ENCODE measurements around the gene KLHL17. TPM values are rescaled to one million over a fixed set of nuclear protein-coding genes. Genes with fewer than 3 reads are reported as not detected.

Gene KLHL17
- total RNA-seq, 2 donors from 2014 or later: 10.9 to 24.5 TPM

GRCh38 chr1:1013105-1013921, 52.9 kb downstream of the KLHL17 start, which contains the start of gene ISG15:
Gene ISG15 (plus strand): TSS chr1:1013497. CDS start chr1:1013574, 77 bp downstream.
- intact Hi-C loops (cut with DNase I): no loop called here
- no peaks in the 10 kb centered on the region for H3K9me3 ChIP-seq
- peak within 1 kb of the TSS; percentile 83 to 85 for H3K27ac ChIP-seq
- peaks cover 7% of the 10 kb centered on the region for H3K4me1 ChIP-seq (replicated peaks)
- 4% methylated on average over 30 of the region's 30 CpGs for WGBS
- H3K27me3 ChIP-seq (replicated peaks; ENCODE audit: insufficient read depth): no peaks in the 10 kb centered on the region
- peak within 1 kb of the TSS; percentile 48 to 53 for H3K4me3 ChIP-seq
- peak; percentile 87 for DNase-seq (ENCODE audit: low spot score)
- no peaks in the 10 kb centered on the region for H3K36me3 ChIP-seq
- TF ChIP-seq CTCF (IDR thresholded peaks at IDR 0.05): peak in 2 of 4 experiments; percentile 8 to 11
- TF ChIP-seq POLR2AphosphoS5 (IDR thresholded peaks at IDR 0.05): peak; percentile 99
- TF ChIP-seq POLR2A (IDR thresholded peaks at IDR 0.05): peak; percentile 92

- DNase-seq (ENCODE audit: low spot score): no peak
- Histone ChIP-seq H3K4me1 (replicated peaks) (peaks cover 7% of the 10 kb centered on the region), H3K36me3 (no peaks in the 10 kb centered on the region), H3K4me3 (peak overlapping the region; percentile 48 to 53), H3K9me3 (no peaks in the 10 kb centered on the region), H3K27ac (peak overlapping the region; percentile 83 to 85), H3K27me3 (replicated peaks; ENCODE audit: insufficient read depth) (no peaks in the 10 kb centered on the region)
- intact Hi-C loops (cut with DNase I): no loop called here
- TF ChIP-seq POLR2AphosphoS5 (IDR thresholded peaks at IDR 0.05) (no peak), POLR2A (IDR thresholded peaks at IDR 0.05) (no peak), CTCF (IDR thresholded peaks at IDR 0.05) (no peak)
- WGBS: 68% methylated on average over 37 of the region's 41 CpGs
Observed at GRCh38 chr1:1013922-1014648, 53.7 kb downstream of the KLHL17 start.

GRCh38 chr1:1014799-1015681, 54.7 kb downstream of the KLHL17 start:
- no peak overlapping the region for H3K4me3 ChIP-seq
- H3K4me1 ChIP-seq (replicated peaks): peaks cover 7% of the 10 kb centered on the region
- H3K36me3 ChIP-seq: no peaks in the 10 kb centered on the region
- intact Hi-C loops (cut with DNase I): no loop called here
- DNase-seq (ENCODE audit: low spot score): no peak
- peak in 1 of 4 experiments; percentile 8 for TF ChIP-seq CTCF (IDR thresholded peaks at IDR 0.05)
- TF ChIP-seq POLR2AphosphoS5 (IDR thresholded peaks at IDR 0.05): no peak
- TF ChIP-seq POLR2A (IDR thresholded peaks at IDR 0.05): no peak
- no peaks in the 10 kb centered on the region for H3K27me3 ChIP-seq (replicated peaks; ENCODE audit: insufficient read depth)
- H3K27ac ChIP-seq: no peak overlapping the region
- H3K9me3 ChIP-seq: no peaks in the 10 kb centered on the region
- WGBS: 84% methylated on average over 18 of the region's 20 CpGs

Small RNA genes within 50 kb of the gene (small RNA-seq; reads per million reads assigned to genes)
- gene AL645608.3: 0 reads per million in 2 donors
- gene AL645608.4: 0 reads per million in 2 donors

Other genes with a start within 250 kb of the KLHL17 start
- gene SAMD11, start 36.7 kb upstream of the KLHL17 start, total RNA-seq: 10 to 100 TPM in 1 of 2 donors, 1 to 10 TPM in 1; 4.5 to 61.6 TPM
- gene NOC2L, start 1.3 kb upstream of the KLHL17 start, total RNA-seq: 10 to 100 TPM; 43.2 to 65.5 TPM
- gene PLEKHN1, start 5.9 kb downstream of the KLHL17 start, total RNA-seq: 1 to 10 TPM; 1.4 to 6.4 TPM
- gene PERM1, start 21.5 kb downstream of the KLHL17 start, total RNA-seq: 1 to 10 TPM in 1 of 2 donors, under 1 TPM in 1; 0.80 to 3.9 TPM
- gene HES4, start 39.5 kb downstream of the KLHL17 start, total RNA-seq: 10 to 100 TPM; 45.8 to 82.6 TPM
- 10 to 100 TPM; 22.3 to 27.2 TPM for gene ISG15, start 52.9 kb downstream of the KLHL17 start, total RNA-seq
- 10 to 100 TPM; 87.7 to 92.4 TPM for gene AGRN, start 59.5 kb downstream of the KLHL17 start, total RNA-seq
- 1 to 10 TPM; 1.4 to 1.8 TPM for gene RNF223, start 113.7 kb downstream of the KLHL17 start, total RNA-seq
- gene C1orf159, start 155.5 kb downstream of the KLHL17 start, total RNA-seq: 10 to 100 TPM; 20.0 to 26.4 TPM
- gene TTLL10, start 213.3 kb downstream of the KLHL17 start, total RNA-seq: 1 to 10 TPM in 1 of 2 donors, under 1 TPM in 1; 0.77 to 7.3 TPM
- 1 to 10 TPM; 3.1 to 3.5 TPM for gene TNFRSF18, start 246.0 kb downstream of the KLHL17 start, total RNA-seq

Data from prostate gland (tissue), 2 donors.